SK-N-SH (cell line): ENCODE results near the gene PRM1. TPM values are rescaled to one million over a fixed set of nuclear protein-coding genes. Genes with fewer than 3 reads are reported as not detected.

Experiments
- CTCF ChIA-PET: fragments of 300-600, 350-600 bp; formaldehyde crosslinking; extraction: SDS; loops from one replicate; lab custom pipeline; 2021; lab: Yijun Ruan, JAX
- POLR2A ChIA-PET: fragments of 350-600 bp; sonication (Branson Sonifier 250); formaldehyde crosslinking; extraction: SDS; loops from one replicate; lab custom pipeline; 2020; ENCODE audit warnings: antibody characterized with exemption, inconsistent platforms; lab: Yijun Ruan, JAX
- DNase-seq: peaks from one replicate; pipeline ENCODE4 v3.0.0; 2012
- H2AFZ ChIP-seq: fragments of 200-600 bp; sonication (generic); 2 replicates; pipeline ENCODE4 v1.8.1; 2016; ENCODE audit warnings: antibody characterized with exemption, mild to moderate bottlenecking, low read depth
- H3F3A ChIP-seq: fragments of 200-600 bp; sonication (generic); replicated peaks from 2 replicates; pipeline ENCODE3; 2016; ENCODE audit warnings: antibody characterized with exemption, mild to moderate bottlenecking; ENCODE audit not compliant: insufficient read depth
- H3K27ac ChIP-seq, 2 experiments: fragments of 200-500 bp in 1 of 2; fragments of 200-600 bp in 1 of 2; sonication (Bioruptor generic) in 1 of 2; sonication (generic), shearing (Covaris generic) in 1 of 2; 2 replicates each; pipeline versions ENCODE4 v1.5.1 to v1.6.1; 2014 to 2016; ENCODE audit warnings: low read depth in 2 of 2, inconsistent platforms in 1 of 2, low read length in 1 of 2, mild to moderate bottlenecking in 1 of 2, mixed read lengths in 1 of 2
- H3K27me3 ChIP-seq: fragments of 200-600 bp; sonication (generic), shearing (Covaris generic); 2 replicates; pipeline ENCODE4 v1.6.1; 2016; ENCODE audit warnings: mixed run types; ENCODE audit not compliant: insufficient read depth
- H3K36me3 ChIP-seq, 2 experiments: fragments of 200-500 bp in 1 of 2; fragments of 200-600 bp in 1 of 2; sonication (Bioruptor generic) in 1 of 2; sonication (generic) in 1 of 2; replicated peaks in 1 of 2; 2 replicates each; pipeline versions ENCODE3 to v1.5.1; 2014 to 2016; ENCODE audit warnings: low read length in 1 of 2, mild to moderate bottlenecking in 1 of 2; ENCODE audit not compliant: insufficient read depth in 2 of 2, control insufficient read depth in 1 of 2
- H3K4me1 ChIP-seq, 2 experiments: fragments of 200-500 bp in 1 of 2; fragments of 200-600 bp in 1 of 2; sonication (Bioruptor generic) in 1 of 2; sonication (generic), shearing (Covaris generic) in 1 of 2; 2 replicates each; pipeline versions ENCODE4 v1.5.1 to v1.6.1; 2014 to 2016; ENCODE audit warnings: low read depth in 1 of 2, low read length in 1 of 2, mixed run types in 1 of 2; ENCODE audit not compliant: insufficient read depth in 2 of 2, control insufficient read depth in 1 of 2
- H3K4me2 ChIP-seq: fragments of 200-600 bp; sonication (generic), shearing (Covaris generic); 2 replicates; pipeline ENCODE4 v1.6.1; 2017; ENCODE audit warnings: mixed run types
- H3K4me3 ChIP-seq, 2 experiments: fragments of 200-500 bp in 1 of 2; fragments of 200-600 bp in 1 of 2; sonication (Bioruptor generic) in 1 of 2; sonication (generic), shearing (Covaris generic) in 1 of 2; 2 replicates each; pipeline versions ENCODE4 v1.5.1 to v1.8.1; 2014 to 2016; ENCODE audit warnings: low read depth in 2 of 2, inconsistent platforms in 1 of 2, low read length in 1 of 2, mild to moderate bottlenecking in 1 of 2, mixed read lengths in 1 of 2, moderate library complexity in 1 of 2
- H3K79me2 ChIP-seq: fragments of 200-600 bp; sonication (generic); 2 replicates; pipeline ENCODE4 v1.8.1; 2017; ENCODE audit warnings: mild to moderate bottlenecking; ENCODE audit not compliant: insufficient read depth
- H3K9ac ChIP-seq: fragments of 200-600 bp; sonication (generic); 2 replicates; pipeline ENCODE4 v1.6.1; 2017; ENCODE audit warnings: mixed run types
- H3K9me2 ChIP-seq: fragments of 200-600 bp; sonication (generic); 2 replicates; pipeline ENCODE4 v1.6.1; 2017; ENCODE audit warnings: mixed run types
- H3K9me3 ChIP-seq: fragments of 200-600 bp; sonication (generic); 2 replicates; pipeline ENCODE4 v1.6.1; 2017; ENCODE audit warnings: mixed run types, mild to moderate bottlenecking, moderate library complexity
- H4K20me1 ChIP-seq: fragments of 200-600 bp; sonication (generic); 2 replicates; pipeline ENCODE4 v1.6.1; 2017; ENCODE audit warnings: mild to moderate bottlenecking, mixed run types; ENCODE audit not compliant: insufficient read depth
- CHD2 ChIP-seq: fragments of 150-350 bp; IDR thresholded peaks from 2 replicates; pipeline ENCODE4 v1.6.1; 2018; ENCODE audit warnings: low read length; ENCODE audit not compliant: partially characterized antibody
- FOSL2 ChIP-seq: IDR thresholded peaks from 2 replicates; pipeline ENCODE4 v1.4.0; 2012; ENCODE audit warnings: low read depth, mild to moderate bottlenecking, moderate library complexity, borderline replicate concordance
- FOXJ3 ChIP-seq: sonication (generic); formaldehyde crosslinking; IDR thresholded peaks from 2 replicates; pipeline ENCODE4 v1.5.1; 2020; ENCODE audit warnings: mild to moderate bottlenecking, missing genetic modification reagents
- FOXM1 ChIP-seq: IDR thresholded peaks from 2 replicates; pipeline ENCODE4 v1.4.0; 2012; ENCODE audit warnings: low read depth, mild to moderate bottlenecking
- GABPA ChIP-seq: IDR thresholded peaks from 2 replicates; pipeline ENCODE4 v1.4.0; 2012; ENCODE audit warnings: low read depth, mild to moderate bottlenecking
- GATA2 ChIP-seq: sonication (generic); formaldehyde crosslinking; IDR thresholded peaks from 2 replicates; pipeline ENCODE4 v1.5.0; 2020; ENCODE audit warnings: mild to moderate bottlenecking, missing genetic modification reagents
- MEF2A ChIP-seq: IDR thresholded peaks from 2 replicates; pipeline ENCODE4 v1.4.0; 2012; ENCODE audit warnings: low read depth, borderline replicate concordance
- MXI1 ChIP-seq: IDR thresholded peaks from 2 replicates; pipeline ENCODE4 v1.6.1; 2012; ENCODE audit warnings: mild to moderate bottlenecking, low read depth, low read length, improper control_type of control experiment
- POLR2AphosphoS5 ChIP-seq: IDR thresholded peaks from 2 replicates; pipeline ENCODE4 v1.6.1; 2012; ENCODE audit warnings: low read depth, low read length
- RAD21 ChIP-seq: IDR thresholded peaks from 2 replicates; pipeline ENCODE4 v1.6.1; 2012; ENCODE audit warnings: mild to moderate bottlenecking, low read length
- RCOR1 ChIP-seq: fragments of 150-350 bp; IDR thresholded peaks from 2 replicates; pipeline ENCODE4 v1.6.1; 2017; ENCODE audit warnings: antibody characterized with exemption, low read length
- RXRA ChIP-seq: IDR thresholded peaks from 2 replicates; pipeline ENCODE4 v1.4.0; 2012; ENCODE audit warnings: low read depth, mild to moderate bottlenecking, borderline replicate concordance
- TCF12 ChIP-seq: IDR thresholded peaks from 2 replicates; pipeline ENCODE4 v1.4.0; 2012
- TEAD4 ChIP-seq: IDR thresholded peaks from 2 replicates; pipeline ENCODE4 v1.4.0; 2012; ENCODE audit warnings: mild to moderate bottlenecking, borderline replicate concordance; ENCODE audit not compliant: insufficient read depth
- YY1 ChIP-seq: IDR thresholded peaks from 2 replicates; pipeline ENCODE4 v1.4.0; 2012; ENCODE audit warnings: low read depth, mild to moderate bottlenecking
- WGBS: methylation state at CpG from one replicate; pipeline ENCODE4 v1.1.6; 2017; ENCODE audit warnings: low lambda C conversion rate; 5-methylcytosine and 5-hydroxymethylcytosine counted together
- polyA plus RNA-seq, 3 experiments: library from polyadenylated mRNA; depleted of rRNA; stranded (reverse); fragments of >200 nt; gene quantifications; 2 replicates each; pipeline ENCODE4 v1.2.3, GENCODE V29; 2012
- TF ChIP-seq, protein P1 (sequence below): fragments of 150-350 bp; IDR thresholded peaks from 2 replicates; pipeline ENCODE4 v1.6.1; 2017; ENCODE audit warnings: antibody characterized with exemption, low read length, low read depth, borderline replicate concordance
- TF ChIP-seq, protein P2 (sequence below): IDR thresholded peaks from 2 replicates; pipeline ENCODE4 v1.6.1; 2012; ENCODE audit warnings: mild to moderate bottlenecking, low read depth, low read length, moderate library complexity
- TF ChIP-seq, protein P3 (sequence below): IDR thresholded peaks from 2 replicates; pipeline ENCODE4 v1.4.0; 2012; ENCODE audit warnings: low read depth
- TF ChIP-seq, protein P4 (sequence below): IDR thresholded peaks from 2 replicates; pipeline ENCODE4 v1.4.0; 2012; ENCODE audit warnings: low read depth, borderline replicate concordance

The PRM1 gene
- polyA plus RNA-seq, 1 of the 3 experiments (the other 2 are of a cell fraction), result not detected

DNA sequence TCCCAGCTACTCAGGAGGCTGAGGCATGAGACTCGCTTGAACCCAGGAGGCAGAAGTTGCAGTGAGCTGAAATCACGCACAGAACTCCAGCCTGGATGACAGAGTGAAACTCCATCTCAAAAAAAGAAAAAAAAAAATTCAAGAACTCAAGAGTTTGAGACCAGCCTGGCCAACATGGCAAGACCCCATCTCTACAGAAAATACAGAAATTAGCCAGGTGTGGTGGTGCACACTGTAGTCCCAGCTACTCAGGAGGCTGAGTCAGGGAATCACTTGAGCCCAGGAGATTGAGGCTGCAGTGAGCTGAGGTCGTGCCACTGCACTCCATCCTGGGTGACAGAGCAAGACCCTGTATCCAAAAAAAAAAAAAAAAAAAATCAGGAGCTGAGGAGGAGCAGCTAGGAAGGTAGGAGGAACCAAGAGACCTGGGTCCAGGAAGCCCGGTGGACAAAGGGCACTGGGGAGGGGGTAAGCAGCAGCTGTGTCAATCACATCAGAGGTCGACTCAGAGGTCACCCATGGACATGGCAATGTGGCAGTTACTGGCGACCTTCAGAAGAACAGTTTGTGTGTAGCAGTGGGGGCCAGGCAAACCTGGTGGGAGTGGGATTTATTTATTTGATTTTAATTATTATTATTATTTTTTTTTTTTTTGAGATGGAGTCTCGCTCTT is 11.1 kb upstream of the PRM1 start:
- H3K9me2 ChIP-seq, result no peaks in the 10 kb centered on the region
- no peak overlapping the region for H2AFZ ChIP-seq
- no peaks in the 10 kb centered on the region for H4K20me1 ChIP-seq
- no peaks in the 10 kb centered on the region for H3K36me3 ChIP-seq
- no peaks in the 10 kb centered on the region for H3K9me3 ChIP-seq
- no peaks in the 10 kb centered on the region for H3K79me2 ChIP-seq
- ChIA-PET POLR2A (no interaction called here), CTCF (interaction anchor here (1.4 kb wide), 1 partner anchor 36 kb away, joined by 8 read pairs; the partner anchor contains the start of gene SOCS1)
- no peak overlapping the region for H3K4me3 ChIP-seq
- H3F3A ChIP-seq, result no peaks in the 10 kb centered on the region
- TF ChIP-seq MXI1, result no peak
- no peak for TF ChIP-seq FOSL2
- TF ChIP-seq FOXJ3 (CRISPR knock-in tag), result no peak
- TF ChIP-seq, protein P1, sequence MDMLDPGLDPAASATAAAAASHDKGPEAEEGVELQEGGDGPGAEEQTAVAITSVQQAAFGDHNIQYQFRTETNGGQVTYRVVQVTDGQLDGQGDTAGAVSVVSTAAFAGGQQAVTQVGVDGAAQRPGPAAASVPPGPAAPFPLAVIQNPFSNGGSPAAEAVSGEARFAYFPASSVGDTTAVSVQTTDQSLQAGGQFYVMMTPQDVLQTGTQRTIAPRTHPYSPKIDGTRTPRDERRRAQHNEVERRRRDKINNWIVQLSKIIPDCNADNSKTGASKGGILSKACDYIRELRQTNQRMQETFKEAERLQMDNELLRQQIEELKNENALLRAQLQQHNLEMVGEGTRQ, result no peak
- TF ChIP-seq MEF2A, result no peak
- TF ChIP-seq TEAD4, result no peak
- TF ChIP-seq GATA2, result no peak
- TF ChIP-seq RXRA, result no peak
- TF ChIP-seq FOXM1, result no peak
- no peak for TF ChIP-seq CHD2
- no peak for TF ChIP-seq TCF12
- TF ChIP-seq, protein P2, sequence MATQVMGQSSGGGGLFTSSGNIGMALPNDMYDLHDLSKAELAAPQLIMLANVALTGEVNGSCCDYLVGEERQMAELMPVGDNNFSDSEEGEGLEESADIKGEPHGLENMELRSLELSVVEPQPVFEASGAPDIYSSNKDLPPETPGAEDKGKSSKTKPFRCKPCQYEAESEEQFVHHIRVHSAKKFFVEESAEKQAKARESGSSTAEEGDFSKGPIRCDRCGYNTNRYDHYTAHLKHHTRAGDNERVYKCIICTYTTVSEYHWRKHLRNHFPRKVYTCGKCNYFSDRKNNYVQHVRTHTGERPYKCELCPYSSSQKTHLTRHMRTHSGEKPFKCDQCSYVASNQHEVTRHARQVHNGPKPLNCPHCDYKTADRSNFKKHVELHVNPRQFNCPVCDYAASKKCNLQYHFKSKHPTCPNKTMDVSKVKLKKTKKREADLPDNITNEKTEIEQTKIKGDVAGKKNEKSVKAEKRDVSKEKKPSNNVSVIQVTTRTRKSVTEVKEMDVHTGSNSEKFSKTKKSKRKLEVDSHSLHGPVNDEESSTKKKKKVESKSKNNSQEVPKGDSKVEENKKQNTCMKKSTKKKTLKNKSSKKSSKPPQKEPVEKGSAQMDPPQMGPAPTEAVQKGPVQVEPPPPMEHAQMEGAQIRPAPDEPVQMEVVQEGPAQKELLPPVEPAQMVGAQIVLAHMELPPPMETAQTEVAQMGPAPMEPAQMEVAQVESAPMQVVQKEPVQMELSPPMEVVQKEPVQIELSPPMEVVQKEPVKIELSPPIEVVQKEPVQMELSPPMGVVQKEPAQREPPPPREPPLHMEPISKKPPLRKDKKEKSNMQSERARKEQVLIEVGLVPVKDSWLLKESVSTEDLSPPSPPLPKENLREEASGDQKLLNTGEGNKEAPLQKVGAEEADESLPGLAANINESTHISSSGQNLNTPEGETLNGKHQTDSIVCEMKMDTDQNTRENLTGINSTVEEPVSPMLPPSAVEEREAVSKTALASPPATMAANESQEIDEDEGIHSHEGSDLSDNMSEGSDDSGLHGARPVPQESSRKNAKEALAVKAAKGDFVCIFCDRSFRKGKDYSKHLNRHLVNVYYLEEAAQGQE, result no peak
- TF ChIP-seq RAD21, result no peak
- TF ChIP-seq, protein P3, sequence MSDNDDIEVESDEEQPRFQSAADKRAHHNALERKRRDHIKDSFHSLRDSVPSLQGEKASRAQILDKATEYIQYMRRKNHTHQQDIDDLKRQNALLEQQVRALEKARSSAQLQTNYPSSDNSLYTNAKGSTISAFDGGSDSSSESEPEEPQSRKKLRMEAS, result no peak
- TF ChIP-seq, protein P4, sequence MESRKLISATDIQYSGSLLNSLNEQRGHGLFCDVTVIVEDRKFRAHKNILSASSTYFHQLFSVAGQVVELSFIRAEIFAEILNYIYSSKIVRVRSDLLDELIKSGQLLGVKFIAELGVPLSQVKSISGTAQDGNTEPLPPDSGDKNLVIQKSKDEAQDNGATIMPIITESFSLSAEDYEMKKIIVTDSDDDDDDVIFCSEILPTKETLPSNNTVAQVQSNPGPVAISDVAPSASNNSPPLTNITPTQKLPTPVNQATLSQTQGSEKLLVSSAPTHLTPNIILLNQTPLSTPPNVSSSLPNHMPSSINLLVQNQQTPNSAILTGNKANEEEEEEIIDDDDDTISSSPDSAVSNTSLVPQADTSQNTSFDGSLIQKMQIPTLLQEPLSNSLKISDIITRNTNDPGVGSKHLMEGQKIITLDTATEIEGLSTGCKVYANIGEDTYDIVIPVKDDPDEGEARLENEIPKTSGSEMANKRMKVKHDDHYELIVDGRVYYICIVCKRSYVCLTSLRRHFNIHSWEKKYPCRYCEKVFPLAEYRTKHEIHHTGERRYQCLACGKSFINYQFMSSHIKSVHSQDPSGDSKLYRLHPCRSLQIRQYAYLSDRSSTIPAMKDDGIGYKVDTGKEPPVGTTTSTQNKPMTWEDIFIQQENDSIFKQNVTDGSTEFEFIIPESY, result no peak
- no peak for TF ChIP-seq POLR2AphosphoS5
- TF ChIP-seq RCOR1, result no peak
- TF ChIP-seq GABPA, result no peak
- no peak for TF ChIP-seq YY1
- H3K27ac ChIP-seq, result no peak overlapping the region
- no peak overlapping the region for H3K4me2 ChIP-seq
- WGBS, result 69% methylated on average over 7 of the region's 7 CpGs
- H3K9ac ChIP-seq, result no peak overlapping the region
- peaks cover 0 to 8% of the 10 kb centered on the region in 2 experiments; a peak in 2 of 4 replicates for H3K4me1 ChIP-seq
- no peak for DNase-seq
- no peaks in the 10 kb centered on the region for H3K27me3 ChIP-seq
